Skeletal muscle tissue (tissue), 4 donors: ENCODE data around the gene RIMBP2. TPM values are rescaled to one million over a fixed set of nuclear protein-coding genes. Genes with fewer than 3 reads are reported as not detected.

Experiments used
- H3K27ac ChIP-seq: one replicate; pipeline ENCODE4 v1.7.0; 2013; ENCODE audit warnings: mild to moderate bottlenecking, low read depth, low read length, inconsistent platforms
- H3K27me3 ChIP-seq, 3 donors: one replicate each; pipeline ENCODE4 v1.7.0; 2013; ENCODE audit warnings: low read length in 3 of 3; ENCODE audit not compliant: control insufficient read depth in 3 of 3, insufficient read depth in 3 of 3
- H3K36me3 ChIP-seq, 3 donors: one replicate each; pipeline ENCODE4 v1.7.0; 2013; ENCODE audit warnings: low read length in 3 of 3; ENCODE audit not compliant: control insufficient read depth in 3 of 3, insufficient read depth in 3 of 3
- H3K4me1 ChIP-seq, 3 donors: one replicate each; pipeline ENCODE4 v1.7.0; 2013; ENCODE audit warnings: low read length in 3 of 3, mild to moderate bottlenecking in 3 of 3; ENCODE audit not compliant: control insufficient read depth in 3 of 3, insufficient read depth in 3 of 3
- H3K4me3 ChIP-seq, 3 donors: one replicate each; pipeline ENCODE4 v1.7.0; 2013; ENCODE audit warnings: low read length in 3 of 3
- H3K9ac ChIP-seq, 3 donors: one replicate each; pipeline ENCODE4 v1.7.0; 2013; ENCODE audit warnings: low read length in 3 of 3, mild to moderate bottlenecking in 3 of 3, moderate library complexity in 2 of 3, low read depth in 1 of 3
- H3K9me3 ChIP-seq, 3 donors: one replicate each; pipeline ENCODE4 v1.7.0; 2013; ENCODE audit warnings: low read length in 3 of 3; ENCODE audit not compliant: control insufficient read depth in 3 of 3
- total RNA-seq: library from RNA; depleted of rRNA; stranded (reverse); fragments of >200 nt; gene quantifications from one replicate; pipeline ENCODE4 v1.2.3, GENCODE V29; 2014
- donor health status: Osteomylitis.

The RIMBP2 gene
- total RNA-seq, 1 donor from 2014 or later, result 2.6 TPM

DNA sequence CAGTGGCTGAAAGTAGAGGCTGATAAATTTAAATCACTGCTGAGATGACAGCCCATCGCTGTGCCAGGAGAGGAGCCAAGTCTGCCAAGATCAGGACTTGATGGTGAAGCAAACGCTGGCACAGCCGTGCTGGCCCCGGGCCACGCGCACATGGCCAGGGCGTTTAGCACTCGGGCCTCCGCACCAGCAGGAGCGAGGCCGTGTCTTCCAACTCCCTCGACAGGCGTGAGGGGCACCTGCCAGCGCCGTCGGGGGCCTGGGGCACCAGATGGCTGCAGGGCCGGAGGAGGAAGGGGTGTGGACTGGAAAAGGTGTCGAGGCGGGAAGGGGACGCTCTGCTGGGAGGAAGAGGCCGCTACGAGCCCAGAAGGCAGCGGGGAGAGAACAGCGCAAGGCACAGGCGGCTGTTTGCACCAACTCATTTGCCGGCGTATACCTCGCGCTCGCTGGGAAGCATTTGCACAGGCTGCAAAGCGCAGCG is 29.5 kb downstream of the RIMBP2 start:
- Histone ChIP-seq H3K27ac (no peak overlapping the region), H3K27me3 (peaks cover 7 to 34% (median 26%) of the 10 kb centered on the region in 3 donors), H3K36me3 (no peaks in the 10 kb centered on the region), H3K9ac (no peak overlapping the region), H3K9me3 (no peaks in the 10 kb centered on the region), H3K4me3 (no peak overlapping the region), H3K4me1 (no peaks in the 10 kb centered on the region)

DNA sequence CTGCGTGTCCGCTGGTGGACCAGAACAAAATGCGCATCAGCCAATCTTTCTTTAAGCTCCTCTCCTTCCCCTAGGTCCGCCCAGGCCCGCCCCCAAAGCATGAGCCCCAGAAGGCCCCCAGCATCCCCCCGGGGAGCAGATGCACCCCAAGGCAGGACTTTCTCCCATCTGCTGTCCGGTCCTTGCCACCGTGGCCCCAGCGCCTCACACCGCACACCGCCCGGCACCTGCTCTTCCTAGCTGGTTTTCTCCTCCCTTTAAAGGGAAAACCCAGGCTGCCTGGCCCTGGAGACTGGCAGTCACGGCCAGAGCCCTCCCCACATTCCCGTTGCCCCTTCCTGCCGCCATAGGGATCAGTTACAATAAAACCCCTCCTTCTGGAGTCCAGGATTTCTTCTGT is 30.2 kb downstream of the RIMBP2 start:
- Histone ChIP-seq H3K9ac (no peak overlapping the region), H3K4me1 (no peaks in the 10 kb centered on the region), H3K9me3 (no peaks in the 10 kb centered on the region), H3K27ac (no peak overlapping the region), H3K4me3 (no peak overlapping the region), H3K36me3 (no peaks in the 10 kb centered on the region), H3K27me3 (peaks cover 7 to 34% (median 26%) of the 10 kb centered on the region in 3 donors)

DNA sequence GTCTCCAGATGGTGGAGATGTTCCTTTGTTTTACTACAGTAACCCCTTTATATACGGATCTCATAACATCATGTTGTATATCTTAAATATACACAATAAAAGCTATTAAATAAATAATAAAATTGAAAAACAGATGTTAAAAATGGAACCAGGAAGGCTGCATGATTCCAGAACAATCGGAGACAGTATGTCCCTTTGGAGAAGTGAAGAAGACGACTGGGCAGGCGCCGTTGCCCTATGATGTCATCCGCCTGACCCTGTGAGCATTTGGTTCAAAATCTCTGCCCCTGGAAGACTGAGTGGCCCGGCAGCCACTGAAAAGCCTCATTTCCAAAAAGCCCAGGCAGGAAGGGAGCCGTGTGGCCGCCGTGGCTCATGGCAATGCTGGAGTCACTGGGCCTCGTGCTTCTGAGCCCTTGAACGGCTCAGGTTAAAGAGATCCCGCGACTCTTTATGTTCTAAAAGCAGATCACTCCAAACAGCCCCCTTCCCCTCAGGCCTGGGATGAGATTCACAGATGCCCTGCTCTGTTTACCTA is 30.8 kb downstream of the RIMBP2 start:
- Histone ChIP-seq H3K27me3 (peaks cover 7 to 34% (median 26%) of the 10 kb centered on the region in 3 donors), H3K9ac (no peak overlapping the region), H3K27ac (no peak overlapping the region), H3K4me1 (no peaks in the 10 kb centered on the region), H3K9me3 (no peaks in the 10 kb centered on the region), H3K36me3 (no peaks in the 10 kb centered on the region), H3K4me3 (no peak overlapping the region)

DNA sequence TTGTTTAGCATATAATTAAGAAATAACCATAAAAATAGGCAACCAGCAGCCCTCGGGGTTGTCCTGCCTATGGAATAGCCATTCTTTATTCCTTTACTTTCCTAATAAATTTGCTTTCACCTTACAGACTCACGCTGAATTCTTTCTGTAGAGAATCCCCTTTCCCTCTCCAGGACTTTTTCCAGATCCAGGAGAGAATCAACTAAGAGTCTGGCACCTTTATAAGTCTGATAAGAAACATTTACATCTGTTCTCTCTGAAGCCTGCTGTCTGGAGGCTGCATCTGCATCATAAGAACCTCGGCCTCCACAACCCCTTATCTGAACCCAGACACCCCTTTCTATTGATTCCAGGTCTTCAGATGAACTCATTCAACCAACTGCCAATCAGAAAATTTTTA is 32.3 kb downstream of the RIMBP2 start:
- no peak overlapping the region for H3K27ac ChIP-seq
- H3K9ac ChIP-seq, result no peak overlapping the region
- H3K27me3 ChIP-seq, result peaks cover 7 to 40% (median 25%) of the 10 kb centered on the region in 3 donors
- no peaks in the 10 kb centered on the region for H3K9me3 ChIP-seq
- H3K4me3 ChIP-seq, result no peak overlapping the region
- H3K4me1 ChIP-seq, result no peaks in the 10 kb centered on the region
- H3K36me3 ChIP-seq, result no peaks in the 10 kb centered on the region

DNA sequence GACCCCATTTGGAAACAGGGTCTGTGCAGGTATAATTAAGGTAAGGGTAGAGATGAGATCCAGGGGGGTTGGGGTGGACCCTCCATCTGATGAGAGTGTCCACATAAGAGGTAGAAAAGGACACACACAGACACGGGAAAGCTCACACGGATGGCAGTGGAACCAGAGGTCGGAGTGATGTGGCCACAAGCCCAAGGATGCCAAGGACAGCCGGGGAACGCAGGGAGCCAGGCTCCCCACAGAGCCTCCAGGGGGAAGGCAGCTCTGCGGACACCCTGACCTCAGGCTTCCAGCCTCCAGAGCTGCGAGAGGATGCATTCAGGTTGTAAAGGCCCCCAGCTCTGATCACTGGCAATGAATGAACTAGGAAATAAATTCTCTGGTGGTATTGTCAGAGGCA is 33.0 kb downstream of the RIMBP2 start:
- Histone ChIP-seq H3K9ac (no peak overlapping the region), H3K27ac (no peak overlapping the region), H3K4me1 (no peaks in the 10 kb centered on the region), H3K4me3 (no peak overlapping the region), H3K9me3 (no peaks in the 10 kb centered on the region), H3K27me3 (peaks cover 6 to 36% (median 18%) of the 10 kb centered on the region in 3 donors), H3K36me3 (no peaks in the 10 kb centered on the region)

DNA sequence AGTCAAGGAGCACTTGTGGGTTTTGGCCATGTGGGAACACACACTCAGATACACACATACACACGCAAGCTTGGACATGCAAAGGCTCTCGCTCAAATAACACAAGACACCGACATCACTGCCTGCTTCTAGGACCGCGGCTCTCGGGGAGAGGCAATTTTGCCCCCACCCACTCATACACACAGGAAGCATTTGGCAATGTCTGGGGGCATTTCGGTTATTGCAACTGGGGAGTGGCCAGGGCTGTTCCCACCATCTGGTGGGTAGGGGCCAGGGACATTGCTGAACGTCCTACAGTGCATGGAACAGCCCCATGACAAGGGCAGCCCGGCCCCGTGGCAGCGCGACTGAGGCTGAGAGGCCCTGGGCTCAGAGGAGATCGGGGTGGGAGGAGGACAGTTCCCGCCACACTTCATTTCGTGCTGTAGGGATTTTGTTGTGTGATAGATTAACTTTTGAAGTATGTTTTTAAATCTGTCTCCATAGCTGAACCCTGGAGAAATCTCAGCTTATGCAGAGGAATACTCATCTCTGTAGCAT is 35.6 kb downstream of the RIMBP2 start:
- Histone ChIP-seq H3K27me3 (peaks cover 0 to 23% (median 3%) of the 10 kb centered on the region in 3 donors), H3K27ac (no peak overlapping the region), H3K36me3 (no peaks in the 10 kb centered on the region), H3K4me1 (no peaks in the 10 kb centered on the region), H3K9ac (no peak overlapping the region), H3K9me3 (peaks cover 0 to 4% (median 2%) of the 10 kb centered on the region in 3 donors), H3K4me3 (no peak overlapping the region)

DNA sequence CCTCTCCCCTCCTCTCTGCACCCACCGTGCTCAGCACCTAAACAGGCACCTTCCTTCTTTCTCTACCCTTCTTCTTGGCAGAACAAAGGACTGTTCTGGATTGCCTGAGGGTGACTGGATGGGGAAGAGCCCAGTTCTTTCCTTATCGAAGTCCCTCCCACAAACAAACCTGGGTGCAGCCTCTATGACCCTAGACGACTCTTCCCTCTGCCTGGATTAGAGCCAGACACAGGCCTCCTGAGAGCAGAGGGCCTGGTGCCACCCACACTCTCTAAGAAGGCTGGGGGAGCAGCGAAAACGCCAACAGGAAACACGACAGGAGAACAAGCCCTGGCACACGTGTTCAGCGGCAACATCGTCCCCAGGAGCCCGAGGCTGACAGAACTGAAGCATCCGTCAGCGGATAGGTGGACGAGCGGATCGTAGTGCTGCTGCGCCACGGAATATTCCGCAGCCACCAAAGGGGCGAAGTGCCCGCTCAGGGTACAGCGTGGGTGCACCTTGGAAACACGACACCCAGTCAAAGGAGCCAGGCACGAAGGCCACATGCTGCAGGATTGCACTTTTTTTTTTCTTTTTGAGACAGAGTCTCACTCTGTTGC is 38.0 kb downstream of the RIMBP2 start:
- H3K27ac ChIP-seq, result no peak overlapping the region
- H3K4me3 ChIP-seq, result no peak overlapping the region
- no peaks in the 10 kb centered on the region for H3K36me3 ChIP-seq
- H3K9ac ChIP-seq, result no peak overlapping the region
- H3K9me3 ChIP-seq, result peaks cover 0 to 4% (median 2%) of the 10 kb centered on the region in 3 donors
- no peaks in the 10 kb centered on the region for H3K4me1 ChIP-seq
- H3K27me3 ChIP-seq, result peaks cover 0 to 11% (median 0%) of the 10 kb centered on the region in 3 donors

DNA sequence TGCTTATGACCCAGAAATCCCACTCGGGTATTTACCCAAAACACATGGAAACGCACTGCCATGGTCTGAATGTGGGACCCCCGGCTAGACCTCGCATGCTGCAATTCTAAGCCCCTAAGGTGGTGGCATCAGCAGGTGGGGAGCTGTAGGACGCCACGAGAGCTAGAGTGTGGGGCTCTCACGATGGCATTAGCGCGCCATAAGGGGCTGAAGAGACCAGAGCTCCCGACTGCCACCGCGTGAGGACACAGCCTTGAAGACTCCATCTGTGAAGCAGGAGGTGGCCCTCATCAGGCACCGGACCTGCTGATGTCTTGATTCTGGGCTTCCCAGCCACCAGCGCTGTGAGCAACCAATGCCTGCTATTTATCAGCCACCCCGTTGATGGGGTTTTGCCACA is 40.3 kb downstream of the RIMBP2 start:
- peaks cover 0 to 4% (median 2%) of the 10 kb centered on the region in 3 donors for H3K9me3 ChIP-seq
- no peak overlapping the region for H3K4me3 ChIP-seq
- peaks cover 0 to 13% (median 0%) of the 10 kb centered on the region in 3 donors for H3K27me3 ChIP-seq
- H3K36me3 ChIP-seq, result no peaks in the 10 kb centered on the region
- no peak overlapping the region for H3K27ac ChIP-seq
- no peak overlapping the region for H3K9ac ChIP-seq
- H3K4me1 ChIP-seq, result no peaks in the 10 kb centered on the region

DNA sequence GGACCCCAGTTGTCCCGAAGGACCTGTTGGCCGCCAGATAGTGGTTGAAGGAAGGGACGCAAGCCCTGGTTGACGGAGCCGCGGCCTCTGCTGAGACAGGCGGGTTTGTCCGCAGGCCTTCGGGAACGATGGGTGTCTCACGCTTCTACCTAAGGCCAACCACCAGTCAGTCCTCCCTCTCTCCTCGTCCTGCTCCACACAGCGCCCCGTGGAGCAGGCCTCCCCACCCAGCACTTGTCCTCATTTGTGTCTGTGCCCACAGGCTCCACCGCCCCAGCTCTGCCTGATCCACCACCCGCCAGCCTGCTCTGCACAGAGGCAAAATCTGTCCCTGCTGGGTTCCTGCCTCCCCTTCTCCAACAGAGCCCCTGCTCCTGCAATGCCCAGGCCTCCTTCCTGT is 41.0 kb downstream of the RIMBP2 start:
- Histone ChIP-seq H3K36me3 (no peaks in the 10 kb centered on the region), H3K4me1 (no peaks in the 10 kb centered on the region), H3K27ac (no peak overlapping the region), H3K27me3 (peaks cover 0 to 13% (median 0%) of the 10 kb centered on the region in 3 donors), H3K9ac (no peak overlapping the region), H3K9me3 (peaks cover 0 to 4% (median 2%) of the 10 kb centered on the region in 3 donors), H3K4me3 (no peak overlapping the region)

DNA sequence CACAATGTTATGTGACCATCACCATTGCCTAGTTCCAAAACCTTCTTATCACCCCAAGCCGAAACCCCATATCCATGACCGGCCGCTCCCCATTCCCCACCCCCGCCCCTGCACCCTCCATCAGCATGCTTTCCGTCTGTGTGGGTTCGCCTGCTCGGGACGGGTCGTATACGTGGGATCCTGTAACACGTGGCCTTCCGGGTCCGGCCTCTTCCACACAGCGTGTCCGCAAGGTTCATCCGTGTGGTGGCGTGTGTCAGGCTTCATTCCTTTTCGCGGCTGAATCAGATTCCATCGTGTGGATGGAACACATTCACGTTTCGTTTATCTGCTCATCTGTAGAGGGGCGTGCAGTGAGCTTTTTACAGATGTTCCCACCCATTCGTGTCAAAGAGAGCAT is 41.4 kb downstream of the RIMBP2 start:
- Histone ChIP-seq H3K9me3 (peaks cover 0 to 4% (median 2%) of the 10 kb centered on the region in 3 donors), H3K36me3 (no peaks in the 10 kb centered on the region), H3K27me3 (peaks cover 0 to 11% (median 0%) of the 10 kb centered on the region in 3 donors), H3K27ac (no peak overlapping the region), H3K9ac (no peak overlapping the region), H3K4me3 (no peak overlapping the region), H3K4me1 (no peaks in the 10 kb centered on the region)
